Lung (tissue), 12 donors: ENCODE data around the gene KRT71. TPM values are rescaled to one million over a fixed set of nuclear protein-coding genes. Genes with fewer than 3 reads are reported as not detected.

Experiments used
- ATAC-seq: fragments of 200-7000 bp; cut with Tn5 transposase; one replicate; pipeline ENCODE4 v1.9.1; 2020; ENCODE audit warnings: moderate number of reproducible peaks; ENCODE audit not compliant: insufficient read depth, low FRiP score
- DNase-seq, 3 donors: peaks; one replicate each; pipeline ENCODE4 v3.0.0-alpha.2; 2013 to 2017
- H3K27ac ChIP-seq, 2 donors: one replicate each; pipeline ENCODE4 v1.5.1; 2013; ENCODE audit warnings: mild to moderate bottlenecking in 2 of 2, moderate library complexity in 2 of 2, control low read depth in 1 of 2, inconsistent platforms in 1 of 2, low read depth in 1 of 2, low read length in 1 of 2
- H3K27me3 ChIP-seq, 3 donors: one replicate each; pipeline ENCODE4 v1.5.1; 2013; ENCODE audit warnings: low read length in 2 of 3; ENCODE audit not compliant: control insufficient read depth in 3 of 3, insufficient read depth in 3 of 3
- H3K36me3 ChIP-seq, 4 donors: one replicate each; pipeline ENCODE4 v1.5.1; 2013; ENCODE audit warnings: low read length in 4 of 4, mild to moderate bottlenecking in 1 of 4, moderate library complexity in 1 of 4; ENCODE audit not compliant: control insufficient read depth in 4 of 4, insufficient read depth in 4 of 4
- H3K4me1 ChIP-seq, 5 donors: one replicate each; pipeline ENCODE4 v1.5.1; 2013; ENCODE audit warnings: low read length in 5 of 5, mild to moderate bottlenecking in 2 of 5, moderate library complexity in 1 of 5; ENCODE audit not compliant: control insufficient read depth in 5 of 5, insufficient read depth in 5 of 5
- H3K4me3 ChIP-seq: one replicate; pipeline ENCODE4 v1.5.1; 2013; ENCODE audit warnings: mild to moderate bottlenecking, control low read depth, moderate library complexity
- H3K9ac ChIP-seq, 2 donors: one replicate each; pipeline ENCODE4 v1.5.1; 2013; ENCODE audit warnings: low read length in 2 of 2, control low read depth in 1 of 2; ENCODE audit not compliant: insufficient read depth in 1 of 2
- H3K9me3 ChIP-seq, 4 donors: one replicate each; pipeline ENCODE4 v1.5.1; 2013; ENCODE audit warnings: low read length in 3 of 4, mild to moderate bottlenecking in 1 of 4, moderate library complexity in 1 of 4; ENCODE audit not compliant: control insufficient read depth in 4 of 4, insufficient read depth in 3 of 4
- WGBS, 2 donors: extraction: QIAGEN DNeasy Blood & Tissue Kit; methylation state at CpG; one replicate each; pipeline ENCODE4 v1.1.7; 2013; 5-methylcytosine and 5-hydroxymethylcytosine counted together
- polyA plus RNA-seq, 2 donors: library from polyadenylated mRNA; stranded (reverse); fragments of 200-250 nt; gene quantifications; one replicate each; pipeline ENCODE4 v1.2.1, GENCODE V29; 2013
- total RNA-seq, 2 donors: library from RNA; depleted of rRNA in 1 of 2; stranded (reverse); fragments of >200 nt in 1 of 2; gene quantifications; one replicate each; pipeline ENCODE4 v1.2.1, GENCODE V29; 2014 to 2021
- TF ChIP-seq, protein P1 (sequence below): IDR thresholded peaks from 2 replicates; pipeline ENCODE4 v1.5.1; 2012; ENCODE audit warnings: mild to moderate bottlenecking; ENCODE audit errors: control extremely low read depth, extremely low read depth
- donor health status: control.
- donor health status: control.
- donor health status: Bipolar disorder and iron deficiency.
- donor health status: healthy.
- donor health status: DM: yes; HTN: yes; CAD: no.

Gene KRT71
- total and polyA plus RNA-seq, 4 donors, result not detected

DNA sequence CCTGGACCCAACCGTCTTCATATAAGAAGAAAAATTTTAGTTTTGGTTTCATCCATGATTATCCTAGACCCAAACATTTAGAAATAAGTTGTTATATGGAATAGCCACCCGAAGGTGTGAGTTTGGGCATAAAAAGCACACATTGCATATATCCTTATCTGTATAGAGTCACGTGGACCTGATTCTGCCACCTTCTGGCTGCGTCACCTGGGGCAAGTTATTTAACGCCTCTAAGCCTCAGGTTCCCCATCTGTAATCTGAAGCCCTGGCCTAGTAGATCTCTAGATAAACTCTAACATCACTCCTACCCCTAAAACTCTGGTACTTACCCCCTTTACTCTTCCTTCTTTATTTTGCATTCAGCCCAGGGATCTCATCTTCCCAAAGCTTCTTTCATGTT, 18.5 kb downstream of the KRT71 start:
- TF ChIP-seq, protein P1, sequence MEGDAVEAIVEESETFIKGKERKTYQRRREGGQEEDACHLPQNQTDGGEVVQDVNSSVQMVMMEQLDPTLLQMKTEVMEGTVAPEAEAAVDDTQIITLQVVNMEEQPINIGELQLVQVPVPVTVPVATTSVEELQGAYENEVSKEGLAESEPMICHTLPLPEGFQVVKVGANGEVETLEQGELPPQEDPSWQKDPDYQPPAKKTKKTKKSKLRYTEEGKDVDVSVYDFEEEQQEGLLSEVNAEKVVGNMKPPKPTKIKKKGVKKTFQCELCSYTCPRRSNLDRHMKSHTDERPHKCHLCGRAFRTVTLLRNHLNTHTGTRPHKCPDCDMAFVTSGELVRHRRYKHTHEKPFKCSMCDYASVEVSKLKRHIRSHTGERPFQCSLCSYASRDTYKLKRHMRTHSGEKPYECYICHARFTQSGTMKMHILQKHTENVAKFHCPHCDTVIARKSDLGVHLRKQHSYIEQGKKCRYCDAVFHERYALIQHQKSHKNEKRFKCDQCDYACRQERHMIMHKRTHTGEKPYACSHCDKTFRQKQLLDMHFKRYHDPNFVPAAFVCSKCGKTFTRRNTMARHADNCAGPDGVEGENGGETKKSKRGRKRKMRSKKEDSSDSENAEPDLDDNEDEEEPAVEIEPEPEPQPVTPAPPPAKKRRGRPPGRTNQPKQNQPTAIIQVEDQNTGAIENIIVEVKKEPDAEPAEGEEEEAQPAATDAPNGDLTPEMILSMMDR, result no peak
- ATAC-seq, result no peak

DNA sequence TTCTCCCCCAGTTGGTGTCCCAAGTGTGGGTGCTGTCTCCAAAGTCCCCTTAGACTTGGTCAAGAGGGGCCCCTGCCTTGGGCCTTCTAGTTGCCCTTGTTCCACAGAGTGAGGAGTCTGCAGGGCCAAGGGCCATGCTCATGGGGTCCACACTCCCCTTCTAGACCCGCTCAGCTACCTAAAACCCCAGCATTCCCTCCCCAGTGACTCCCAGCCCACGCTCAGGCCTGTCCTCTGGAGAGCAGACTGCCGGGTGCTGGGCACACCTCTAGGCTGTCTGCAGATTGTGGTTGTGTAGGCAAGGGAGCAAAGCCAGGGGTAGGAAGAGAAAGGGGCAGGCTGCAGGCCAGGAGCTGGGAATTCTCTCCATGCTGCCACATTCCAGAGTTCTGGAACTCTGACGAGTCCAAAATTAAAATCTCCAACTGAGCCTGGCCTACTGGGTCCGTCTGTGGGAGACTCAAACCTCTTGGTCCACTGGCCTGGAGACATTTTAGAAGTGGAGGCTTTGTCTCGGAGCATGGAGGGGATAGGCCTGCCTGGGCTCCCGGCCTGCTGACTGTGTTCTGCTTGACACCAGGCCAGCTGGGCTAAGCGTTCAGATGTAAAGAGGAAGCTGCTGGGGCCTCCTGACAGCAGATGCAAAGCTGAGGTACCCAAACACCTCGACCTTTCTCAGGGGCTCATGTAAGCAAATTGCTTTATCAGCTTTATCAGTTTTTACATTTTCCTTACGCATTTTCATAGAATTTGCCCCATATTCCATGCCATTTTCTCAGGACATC, 19.1 kb downstream of the KRT71 start:
- 75 to 76% methylated on average over 10 of the region's 10 CpGs for WGBS, 2 donors
- DNase-seq (no peak), ATAC-seq (no peak)
- Histone ChIP-seq H3K9ac (no peak overlapping the region), H3K27ac (no peak overlapping the region), H3K4me3 (no peak overlapping the region), H3K4me1 (peaks cover 0 to 11% (median 0%) of the 10 kb centered on the region in 5 donors), H3K9me3 (no peaks in the 10 kb centered on the region), H3K36me3 (no peaks in the 10 kb centered on the region), H3K27me3 (no peaks in the 10 kb centered on the region)
- TF ChIP-seq, protein P1, result no peak

More for the DNA sequence above, 18.5 kb downstream of the KRT71 start:
- 82 to 96% methylated on average over 5 of the region's 5 CpGs for WGBS, 2 donors
- Histone ChIP-seq H3K4me3 (no peak overlapping the region), H3K9me3 (no peaks in the 10 kb centered on the region), H3K27me3 (no peaks in the 10 kb centered on the region), H3K9ac (no peak overlapping the region), H3K4me1 (peaks cover 0 to 14% (median 3%) of the 10 kb centered on the region in 5 donors), H3K27ac (no peak overlapping the region), H3K36me3 (no peaks in the 10 kb centered on the region)
- DNase-seq, result no peak

- no peak overlapping the region for H3K27ac ChIP-seq
- H3K9me3 ChIP-seq, result no peaks in the 10 kb centered on the region
- TF ChIP-seq, protein P1, result no peak
- H3K36me3 ChIP-seq, result no peaks in the 10 kb centered on the region
- 65 to 83% methylated on average over 4 of the region's 4 CpGs for WGBS, 2 donors
- no peak overlapping the region for H3K4me3 ChIP-seq
- H3K4me1 ChIP-seq, result no peaks in the 10 kb centered on the region
- no peak for ATAC-seq
- DNase-seq, result no peak
- no peak overlapping the region for H3K9ac ChIP-seq
- no peaks in the 10 kb centered on the region for H3K27me3 ChIP-seq
Measured at GRCh38 chr12:52532636-52533035, 20.3 kb downstream of the KRT71 start.
